Lung (tissue), 12 donors: ENCODE results near the gene MDH1B. TPM values are rescaled to one million over a fixed set of nuclear protein-coding genes. Genes with fewer than 3 reads are reported as not detected.

Source experiments
- ATAC-seq: fragments of 200-7000 bp; cut with Tn5 transposase; one replicate; pipeline ENCODE4 v1.9.1; 2020; ENCODE audit warnings: moderate number of reproducible peaks; ENCODE audit not compliant: insufficient read depth, low FRiP score
- DNase-seq, 3 donors: peaks; one replicate each; pipeline ENCODE4 v3.0.0-alpha.2; 2013 to 2017
- H3K27ac ChIP-seq, 2 donors: one replicate each; pipeline ENCODE4 v1.5.1; 2013; ENCODE audit warnings: mild to moderate bottlenecking in 2 of 2, moderate library complexity in 2 of 2, control low read depth in 1 of 2, inconsistent platforms in 1 of 2, low read depth in 1 of 2, low read length in 1 of 2
- H3K27me3 ChIP-seq, 3 donors: one replicate each; pipeline ENCODE4 v1.5.1; 2013; ENCODE audit warnings: low read length in 2 of 3; ENCODE audit not compliant: control insufficient read depth in 3 of 3, insufficient read depth in 3 of 3
- H3K36me3 ChIP-seq, 4 donors: one replicate each; pipeline ENCODE4 v1.5.1; 2013; ENCODE audit warnings: low read length in 4 of 4, mild to moderate bottlenecking in 1 of 4, moderate library complexity in 1 of 4; ENCODE audit not compliant: control insufficient read depth in 4 of 4, insufficient read depth in 4 of 4
- H3K4me1 ChIP-seq, 5 donors: one replicate each; pipeline ENCODE4 v1.5.1; 2013; ENCODE audit warnings: low read length in 5 of 5, mild to moderate bottlenecking in 2 of 5, moderate library complexity in 1 of 5; ENCODE audit not compliant: control insufficient read depth in 5 of 5, insufficient read depth in 5 of 5
- H3K4me3 ChIP-seq: one replicate; pipeline ENCODE4 v1.5.1; 2013; ENCODE audit warnings: mild to moderate bottlenecking, control low read depth, moderate library complexity
- H3K9ac ChIP-seq, 2 donors: one replicate each; pipeline ENCODE4 v1.5.1; 2013; ENCODE audit warnings: low read length in 2 of 2, control low read depth in 1 of 2; ENCODE audit not compliant: insufficient read depth in 1 of 2
- H3K9me3 ChIP-seq, 4 donors: one replicate each; pipeline ENCODE4 v1.5.1; 2013; ENCODE audit warnings: low read length in 3 of 4, mild to moderate bottlenecking in 1 of 4, moderate library complexity in 1 of 4; ENCODE audit not compliant: control insufficient read depth in 4 of 4, insufficient read depth in 3 of 4
- WGBS, 2 donors: extraction: QIAGEN DNeasy Blood & Tissue Kit; methylation state at CpG; one replicate each; pipeline ENCODE4 v1.1.7; 2013; 5-methylcytosine and 5-hydroxymethylcytosine counted together
- polyA plus RNA-seq, 2 donors: library from polyadenylated mRNA; stranded (reverse); fragments of 200-250 nt; gene quantifications; one replicate each; pipeline ENCODE4 v1.2.1, GENCODE V29; 2013
- total RNA-seq, 2 donors: library from RNA; depleted of rRNA in 1 of 2; stranded (reverse); fragments of >200 nt in 1 of 2; gene quantifications; one replicate each; pipeline ENCODE4 v1.2.1, GENCODE V29; 2014 to 2021
- TF ChIP-seq, protein P1 (sequence below): IDR thresholded peaks from 2 replicates; pipeline ENCODE4 v1.5.1; 2012; ENCODE audit warnings: mild to moderate bottlenecking; ENCODE audit errors: control extremely low read depth, extremely low read depth
- donor health status: control.
- donor health status: control.
- donor health status: Bipolar disorder and iron deficiency.
- donor health status: healthy.
- donor health status: DM: yes; HTN: yes; CAD: no.

The MDH1B gene
- total and polyA plus RNA-seq, 4 donors, result 3.1 to 15.0 (median 7.3) TPM

DNA sequence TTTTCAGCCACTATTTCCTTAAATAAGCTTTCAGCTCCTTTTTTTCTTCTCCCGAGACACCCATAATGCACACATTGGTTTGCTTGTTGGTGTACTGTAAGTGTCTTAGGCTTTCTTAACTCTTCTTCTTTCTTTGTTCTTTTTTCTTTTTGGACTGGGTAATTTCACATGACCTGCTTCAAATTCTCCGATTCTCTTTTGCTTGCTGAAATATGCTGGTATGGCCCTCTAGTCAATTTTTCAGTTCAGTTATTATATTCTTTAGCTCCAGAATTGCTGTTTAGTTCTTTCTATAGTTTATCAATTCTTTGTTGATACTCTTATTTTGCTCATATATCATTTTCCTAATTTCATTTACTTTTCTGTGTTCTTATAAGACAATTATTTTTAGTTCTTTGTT lies 15.5 kb upstream of the MDH1B start:
- Histone ChIP-seq H3K27me3 (no peaks in the 10 kb centered on the region), H3K4me1 (peaks cover 0 to 3% (median 0%) of the 10 kb centered on the region in 5 donors), H3K9ac (no peak overlapping the region), H3K36me3 (peaks cover 20 to 62% (median 44%) of the 10 kb centered on the region in 4 donors), H3K9me3 (peaks cover 0 to 3% (median 3%) of the 10 kb centered on the region in 4 donors), H3K4me3 (no peak overlapping the region), H3K27ac (no peak overlapping the region)
- TF ChIP-seq, protein P1, sequence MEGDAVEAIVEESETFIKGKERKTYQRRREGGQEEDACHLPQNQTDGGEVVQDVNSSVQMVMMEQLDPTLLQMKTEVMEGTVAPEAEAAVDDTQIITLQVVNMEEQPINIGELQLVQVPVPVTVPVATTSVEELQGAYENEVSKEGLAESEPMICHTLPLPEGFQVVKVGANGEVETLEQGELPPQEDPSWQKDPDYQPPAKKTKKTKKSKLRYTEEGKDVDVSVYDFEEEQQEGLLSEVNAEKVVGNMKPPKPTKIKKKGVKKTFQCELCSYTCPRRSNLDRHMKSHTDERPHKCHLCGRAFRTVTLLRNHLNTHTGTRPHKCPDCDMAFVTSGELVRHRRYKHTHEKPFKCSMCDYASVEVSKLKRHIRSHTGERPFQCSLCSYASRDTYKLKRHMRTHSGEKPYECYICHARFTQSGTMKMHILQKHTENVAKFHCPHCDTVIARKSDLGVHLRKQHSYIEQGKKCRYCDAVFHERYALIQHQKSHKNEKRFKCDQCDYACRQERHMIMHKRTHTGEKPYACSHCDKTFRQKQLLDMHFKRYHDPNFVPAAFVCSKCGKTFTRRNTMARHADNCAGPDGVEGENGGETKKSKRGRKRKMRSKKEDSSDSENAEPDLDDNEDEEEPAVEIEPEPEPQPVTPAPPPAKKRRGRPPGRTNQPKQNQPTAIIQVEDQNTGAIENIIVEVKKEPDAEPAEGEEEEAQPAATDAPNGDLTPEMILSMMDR, result no peak
- DNase-seq (no peak), ATAC-seq (no peak)
- 95 to 100% methylated on average over 2 of the region's 2 CpGs for WGBS, 2 donors

DNA sequence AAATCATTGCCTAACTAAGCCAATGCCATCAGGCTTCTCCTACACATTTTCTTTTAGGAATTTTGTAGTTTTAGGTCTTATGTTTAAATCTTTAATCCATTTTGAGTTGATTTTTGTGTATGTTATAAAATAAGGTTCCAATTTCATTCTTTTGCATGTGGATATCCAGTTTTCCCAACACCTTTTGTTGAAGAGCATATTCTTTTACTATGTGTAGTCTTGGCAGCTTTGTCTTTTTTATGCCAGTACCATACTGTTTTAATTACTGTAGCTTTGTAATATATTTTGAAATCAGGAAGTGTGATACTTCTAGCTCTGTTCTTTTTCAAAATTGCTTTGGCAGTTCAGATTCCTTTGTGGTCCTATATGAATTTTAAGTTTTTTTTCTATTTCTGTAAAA lies 11.3 kb upstream of the MDH1B start:
- Histone ChIP-seq H3K4me3 (no peak overlapping the region), H3K36me3 (peaks cover 6 to 61% (median 42%) of the 10 kb centered on the region in 4 donors), H3K27me3 (no peaks in the 10 kb centered on the region), H3K9me3 (peaks cover 0 to 6% (median 3%) of the 10 kb centered on the region in 4 donors), H3K27ac (no peak overlapping the region), H3K9ac (no peak overlapping the region), H3K4me1 (peaks cover 0 to 3% (median 0%) of the 10 kb centered on the region in 5 donors)
- DNase-seq (no peak), ATAC-seq (no peak)
- TF ChIP-seq, protein P1, result no peak

DNA sequence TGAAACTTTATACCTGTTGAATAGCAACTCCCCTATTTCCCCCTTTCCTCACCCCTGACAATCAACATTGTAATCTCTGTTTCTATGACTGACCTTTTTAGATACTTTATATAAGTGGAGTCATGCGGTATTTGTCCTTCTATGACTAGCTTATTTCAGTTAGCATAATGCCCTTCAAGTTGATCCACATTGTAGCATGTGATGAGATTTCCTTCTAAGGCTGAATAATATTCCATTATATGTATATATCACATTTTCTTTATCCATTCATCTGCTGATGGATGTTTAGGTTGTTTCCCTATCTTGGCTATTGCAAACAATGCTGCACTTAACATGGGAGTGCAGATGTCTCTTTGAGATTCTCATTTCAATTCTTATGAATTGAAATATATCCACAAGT lies 9.7 kb upstream of the MDH1B start:
- no peak for DNase-seq
- Histone ChIP-seq H3K4me3 (no peak overlapping the region), H3K36me3 (peaks cover 6 to 55% (median 39%) of the 10 kb centered on the region in 4 donors), H3K9ac (no peak overlapping the region), H3K27me3 (no peaks in the 10 kb centered on the region), H3K9me3 (peaks cover 0 to 6% (median 2%) of the 10 kb centered on the region in 4 donors), H3K4me1 (peaks cover 0 to 3% (median 0%) of the 10 kb centered on the region in 5 donors), H3K27ac (no peak overlapping the region)
- WGBS, 2 donors, result 92 to 98% methylated on average over 1 of the region's 1 CpG
- no peak for ATAC-seq
- TF ChIP-seq, protein P1, result no peak
